Prostate gland (tissue), 2 donors: ENCODE results near the gene CD151. TPM values are rescaled to one million over a fixed set of nuclear protein-coding genes. Genes with fewer than 3 reads are reported as not detected.

Experiments
- DNase-seq: peaks from one replicate; pipeline ENCODE4 v3.0.0-alpha.2; 2019; ENCODE audit warnings: low spot score
- H3K27ac ChIP-seq, 2 donors: fragments of 200-600 bp; sonication (generic); 2 replicates each; pipeline ENCODE4 v1.5.1; 2017 to 2019
- H3K27me3 ChIP-seq: fragments of 200-600 bp; sonication (generic); replicated peaks from 2 replicates; pipeline ENCODE4 v1.5.1; 2019; ENCODE audit not compliant: insufficient read depth
- H3K36me3 ChIP-seq, 2 donors: fragments of 200-600 bp; sonication (generic); 1 replicate in 1 of 2; 2 replicates in 1 of 2; pipeline versions ENCODE4 v1.5.1 to v1.8.1; 2017 to 2019
- H3K4me1 ChIP-seq: fragments of 200-600 bp; sonication (generic); replicated peaks from 2 replicates; pipeline ENCODE4 v1.5.1; 2019
- H3K4me3 ChIP-seq, 2 donors: fragments of 200-600 bp; sonication (generic); 2 replicates each; pipeline ENCODE4 v1.5.1; 2017 to 2019
- H3K9me3 ChIP-seq: fragments of 200-600 bp; sonication (generic); 2 replicates; pipeline ENCODE4 v1.5.1; 2017
- CTCF ChIP-seq, 4 experiments: fragments of 200-600 bp in 2 of 4; fragments of 450-650 bp in 2 of 4; sonication (generic) in 2 of 4; IDR thresholded peaks; 1 replicate in 3 of 4; 2 replicates in 1 of 4; pipeline ENCODE4 v1.5.1; 2016 to 2019; ENCODE audit warnings: antibody characterized with exemption in 4 of 4, mild to moderate bottlenecking in 2 of 4, moderate library complexity in 2 of 4
- POLR2A ChIP-seq: fragments of 450-650 bp; IDR thresholded peaks from one replicate; pipeline ENCODE4 v1.6.1; 2016; ENCODE audit warnings: antibody characterized with exemption, mild to moderate bottlenecking
- POLR2AphosphoS5 ChIP-seq: sonication (generic); formaldehyde crosslinking; IDR thresholded peaks from one replicate; pipeline ENCODE4 v1.6.1; 2017; ENCODE audit warnings: antibody characterized with exemption
- WGBS: methylation state at CpG from one replicate; pipeline ENCODE4 v1.1.5; 2018; 5-methylcytosine and 5-hydroxymethylcytosine counted together
- intact Hi-C: fragments of 100-400 bp; cut with DNase I; formaldehyde crosslinking; loops from one replicate; pipeline ENCODE4 v1.14.2; 2022
- total RNA-seq, 2 donors: library from RNA; depleted of rRNA; stranded (reverse); fragments of >200 nt; gene quantifications; one replicate each; pipeline ENCODE4 v1.1.0, GENCODE V29; 2016

The CD151 gene
- total RNA-seq, 2 donors from 2014 or later = 313 to 362 TPM

DNA sequence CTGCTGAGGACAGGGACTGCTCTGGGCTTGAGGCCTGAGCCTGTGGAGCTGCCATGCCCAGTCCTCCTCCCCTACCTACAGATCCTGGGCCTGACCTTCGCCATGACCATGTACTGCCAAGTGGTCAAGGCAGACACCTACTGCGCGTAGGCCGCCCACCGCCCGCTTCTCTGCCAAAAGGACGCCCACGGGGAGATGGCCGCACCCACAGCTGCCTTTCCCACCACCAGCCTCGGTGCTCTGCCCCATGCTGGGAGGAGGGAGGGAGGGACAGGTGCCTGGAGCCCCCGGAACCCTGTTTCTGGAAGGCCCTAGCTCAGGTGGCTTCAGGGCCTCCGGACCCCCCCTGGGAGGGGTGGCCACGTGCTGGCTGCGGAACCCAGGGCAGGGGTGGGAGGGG, 33.7 kb downstream of the CD151 start:
- no peaks in the 10 kb centered on the region for H3K4me1 ChIP-seq
- no peaks in the 10 kb centered on the region for H3K9me3 ChIP-seq
- intact Hi-C loops = no loop called here
- WGBS = 84% methylated on average over 14 of the region's 14 CpGs
- no peaks in the 10 kb centered on the region for H3K36me3 ChIP-seq
- TF ChIP-seq POLR2AphosphoS5 (no peak), POLR2A (no peak), CTCF (IDR thresholded peaks at IDR 0.05) (no peak)
- H3K27ac ChIP-seq = no peak overlapping the region
- H3K27me3 ChIP-seq = no peaks in the 10 kb centered on the region
- no peak for DNase-seq
- H3K4me3 ChIP-seq = no peak overlapping the region

DNA sequence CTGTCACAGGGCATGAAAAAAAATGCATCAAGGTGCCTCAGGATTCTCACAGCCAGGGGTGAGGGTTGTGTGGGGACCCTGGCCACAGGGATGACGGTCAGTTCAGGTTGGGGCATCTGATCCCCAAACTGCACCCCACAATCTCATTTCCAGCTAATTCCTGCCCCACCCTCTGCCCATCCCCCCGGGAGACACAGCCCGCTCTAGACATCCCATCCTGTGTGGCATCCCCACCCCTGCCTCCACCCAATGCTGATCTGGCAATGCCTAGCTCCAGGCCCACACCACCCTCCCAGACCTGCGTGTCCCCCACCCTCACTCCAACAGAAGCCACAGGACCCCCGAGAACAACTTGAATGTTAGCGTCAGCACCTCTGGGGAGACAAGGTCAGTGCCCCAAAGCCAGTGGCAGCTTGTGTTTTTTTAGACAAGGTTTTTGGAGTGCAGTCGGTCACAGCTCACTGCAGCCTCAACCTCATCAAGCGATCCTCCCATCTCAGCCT, 35.2 kb downstream of the CD151 start:
- Histone ChIP-seq H3K27ac (no peak overlapping the region), H3K4me3 (no peak overlapping the region), H3K4me1 (no peaks in the 10 kb centered on the region), H3K9me3 (no peaks in the 10 kb centered on the region), H3K27me3 (no peaks in the 10 kb centered on the region), H3K36me3 (no peaks in the 10 kb centered on the region)
- WGBS = 87% methylated on average over 8 of the region's 8 CpGs
- intact Hi-C loops = no loop called here
- TF ChIP-seq POLR2A (no peak), CTCF (IDR thresholded peaks at IDR 0.05) (no peak), POLR2AphosphoS5 (no peak)
- no peak for DNase-seq

DNA sequence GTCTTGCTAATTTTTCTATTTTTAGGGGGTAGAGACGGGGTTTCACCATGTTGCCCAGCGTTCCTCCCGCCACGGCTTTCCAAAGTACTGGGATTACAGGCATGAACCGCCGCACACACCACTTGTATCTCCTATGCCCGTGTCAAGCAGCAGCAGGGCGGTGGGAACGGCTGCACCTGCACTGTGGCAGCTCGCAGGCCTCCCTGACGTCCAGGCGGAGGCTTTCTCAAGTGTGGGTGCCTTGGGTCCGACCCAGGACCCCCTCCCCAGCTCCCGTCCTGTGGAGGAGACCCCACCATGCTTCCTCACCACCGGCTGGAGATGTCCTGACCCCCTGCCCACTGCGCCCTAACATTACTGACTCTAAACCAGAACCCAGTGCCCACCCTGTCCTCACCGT, 35.6 kb downstream of the CD151 start:
- DNase-seq = no peak
- no peaks in the 10 kb centered on the region for H3K36me3 ChIP-seq
- H3K27me3 ChIP-seq = no peaks in the 10 kb centered on the region
- no peak for TF ChIP-seq POLR2AphosphoS5
- TF ChIP-seq POLR2A = no peak
- no peak for TF ChIP-seq CTCF (IDR thresholded peaks at IDR 0.05)
- H3K4me1 ChIP-seq = no peaks in the 10 kb centered on the region
- 89% methylated on average over 15 of the region's 17 CpGs for WGBS
- no peak overlapping the region for H3K4me3 ChIP-seq
- no peak overlapping the region for H3K27ac ChIP-seq
- H3K9me3 ChIP-seq = no peaks in the 10 kb centered on the region
- intact Hi-C loops = no loop called here

GRCh38 chr11:868802-869201, 36.0 kb downstream of the CD151 start:
- Histone ChIP-seq H3K27ac (no peak overlapping the region), H3K27me3 (no peaks in the 10 kb centered on the region), H3K4me3 (no peak overlapping the region), H3K9me3 (no peaks in the 10 kb centered on the region), H3K36me3 (no peaks in the 10 kb centered on the region), H3K4me1 (no peaks in the 10 kb centered on the region)
- intact Hi-C loops = no loop called here
- 86% methylated on average over 12 of the region's 12 CpGs for WGBS
- DNase-seq = no peak
- no peak for TF ChIP-seq POLR2A
- TF ChIP-seq CTCF (IDR thresholded peaks at IDR 0.05) = no peak
- TF ChIP-seq POLR2AphosphoS5 = no peak

DNA sequence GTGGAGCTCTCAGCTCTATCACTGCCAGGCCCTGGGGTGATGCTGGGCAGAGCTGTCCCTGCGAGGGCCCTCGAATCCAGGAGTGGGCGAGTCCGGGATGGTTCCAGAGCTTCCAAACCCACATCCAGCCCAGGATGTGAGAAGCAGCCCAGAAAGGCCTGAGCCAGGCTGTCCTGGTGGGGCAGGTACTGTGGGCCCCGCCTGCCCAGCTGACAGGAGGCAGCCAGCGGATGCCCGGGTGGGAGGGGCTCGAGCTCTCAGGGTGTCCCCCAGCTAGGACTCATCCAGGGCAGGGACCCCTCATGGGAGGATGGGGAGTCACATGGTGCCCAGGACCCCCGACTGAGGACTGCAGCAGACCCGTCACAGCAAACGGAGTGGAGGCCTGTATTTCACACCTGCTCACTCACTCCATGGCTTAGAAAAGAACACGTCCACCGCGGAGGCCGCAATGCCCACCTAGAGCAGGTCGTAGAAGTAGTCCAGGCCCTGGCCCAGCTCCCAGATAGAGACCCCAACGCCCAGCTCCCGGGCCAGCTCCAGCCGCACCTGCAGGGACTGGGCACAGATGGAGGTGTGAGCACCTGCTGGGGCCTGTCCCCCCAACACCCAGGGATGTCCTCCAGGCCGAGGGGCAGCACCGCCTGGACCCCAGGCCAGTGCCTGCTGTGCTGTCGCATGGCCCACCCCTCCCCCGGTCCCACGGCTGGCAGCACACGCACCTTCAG, 36.8 kb downstream of the CD151 start:
- intact Hi-C loops = no loop called here
- 76% methylated on average over 21 of the region's 25 CpGs for WGBS
- no peak for TF ChIP-seq POLR2AphosphoS5
- no peak for TF ChIP-seq CTCF (IDR thresholded peaks at IDR 0.05)
- TF ChIP-seq POLR2A = no peak

More for the DNA sequence above, 36.8 kb downstream of the CD151 start:
- Histone ChIP-seq H3K27me3 (no peaks in the 10 kb centered on the region), H3K4me3 (no peak overlapping the region), H3K27ac (no peak overlapping the region), H3K36me3 (no peaks in the 10 kb centered on the region), H3K9me3 (no peaks in the 10 kb centered on the region), H3K4me1 (no peaks in the 10 kb centered on the region)
- DNase-seq = no peak
